ENCODE data around the gene RGL3. TPM values are rescaled to one million over a fixed set of nuclear protein-coding genes. Genes with fewer than 3 reads are reported as not detected.
A peak's percentile ranks its signal among the peaks of the same experiment; 100 is the strongest.
"Not testable (repeated sequence)": the region's sequence is repeated elsewhere in the genome, so short reads cannot be mapped to it uniquely, and the experiment has no call there.

The RGL3 gene
- total RNA-seq, 1 experiment from 2014 or later, result 65.9 TPM

DNA sequence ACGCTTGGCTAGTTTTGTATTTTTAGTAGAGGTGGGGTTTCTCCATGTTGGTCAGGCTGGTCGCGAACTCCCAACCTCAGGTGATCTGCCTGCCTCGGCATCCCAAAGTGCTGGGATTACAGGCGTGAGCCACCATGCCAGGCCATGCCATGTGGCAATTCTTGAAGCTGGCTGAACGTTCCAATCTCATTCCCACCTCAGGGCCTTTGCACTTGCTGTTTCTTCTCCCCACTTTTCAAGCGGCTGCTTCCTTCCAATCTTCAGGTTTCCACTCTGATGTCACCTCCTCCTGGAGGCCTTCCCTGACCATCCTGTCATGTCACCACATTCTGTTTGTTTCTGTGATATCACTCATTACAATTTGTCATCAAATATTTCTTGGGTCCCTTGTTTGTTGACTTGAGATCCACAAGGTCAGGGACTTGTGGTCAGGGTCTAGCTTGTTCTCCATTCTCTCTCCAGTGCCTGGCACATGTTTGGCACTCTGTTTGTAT is 39.2 kb downstream of the RGL3 start:
- Histone ChIP-seq H3K27me3 (ENCODE audit: insufficient read depth, low read length) (no peaks in the 10 kb centered on the region), H3K4me2 (ENCODE audit: insufficient read depth, insufficient read length, low read length) (peak overlapping the region; percentile 71), H3T11ph (ENCODE audit: low read length) (no peak overlapping the region), H2BK12ac (ENCODE audit: insufficient read length, low read depth, low read length) (no peak overlapping the region), H3K9ac (ENCODE audit: extremely low read depth, insufficient read length, low read length) (no peak overlapping the region), H3K23ac (ENCODE audit: insufficient read length, low read depth, low read length) (no peak overlapping the region), H2BK120ac (ENCODE audit: low read depth, low read length, poor library complexity, severe bottlenecking) (no peak overlapping the region), H4K8ac (replicated peaks; ENCODE audit: insufficient read length, low read depth, low read length) (no peak overlapping the region), H4K5ac (ENCODE audit: insufficient read length, low read depth, low read length) (no peak overlapping the region), H4K91ac (ENCODE audit: insufficient read length, low read depth, low read length) (no peak overlapping the region), H3K23me2 (ENCODE audit: insufficient read length, low read depth, low read length, poor library complexity, severe bottlenecking) (peaks cover 18% of the 10 kb centered on the region), H3K4ac (ENCODE audit: low read depth, low read length) (no peak overlapping the region), H4K20me1 (ENCODE audit: control insufficient read depth, insufficient read depth, insufficient read length) (peaks cover 4% of the 10 kb centered on the region), H3K79me2 (ENCODE audit: insufficient read depth, low read length) (no peaks in the 10 kb centered on the region), H3K9me3 (ENCODE audit: control insufficient read depth, low read depth, low read length) (no peaks in the 10 kb centered on the region), H3K18ac (ENCODE audit: insufficient read length, low read depth, low read length) (no peak overlapping the region), H3K56ac (ENCODE audit: insufficient read length, low read depth, low read length) (no peak overlapping the region), H2AK5ac (ENCODE audit: insufficient read length, low read length) (no peak overlapping the region), H3K4me1 (ENCODE audit: insufficient read depth, low read length) (no peaks in the 10 kb centered on the region), H2AFZ (ENCODE audit: low read length) (no peak overlapping the region), H3K79me1 (ENCODE audit: insufficient read depth, low read depth, low read length, poor library complexity, severe bottlenecking) (no peaks in the 10 kb centered on the region), H3K27ac (ENCODE audit: insufficient read length, low read depth, low read length) (no peak overlapping the region), H2BK15ac (ENCODE audit: low read depth, low read length) (no peak overlapping the region), H3K14ac (ENCODE audit: insufficient read depth, low read length) (no peak overlapping the region), H2BK5ac (ENCODE audit: insufficient read length, low read length) (no peak overlapping the region), H2BK20ac (ENCODE audit: low read depth, low read length, poor library complexity, severe bottlenecking) (no peak overlapping the region)
- no peaks in the 10 kb centered on the region for H3K9me3 Mint-ChIP-seq
- H3K27ac Mint-ChIP-seq, result no peak overlapping the region; a peak in 2 of 7 replicates
- no peak for DNase-seq
- no CpG with 5 or more reads among the region's 7 CpGs for WGBS (ENCODE audit: extremely low coverage, insufficient read length, low lambda C conversion rate)
- H3K4me1 Mint-ChIP-seq, result peaks cover 15 to 36% of the 10 kb centered on the region in 2 experiments
- H3K36me3 Mint-ChIP-seq (ENCODE audit: insufficient read depth in 1 of 3, low read depth in 3 of 3), result peaks cover 4 to 19% (median 18%) of the 10 kb centered on the region in 3 experiments; a peak in 6 of 7 replicates
- peak overlapping the region; percentile 92 to 95 for H3K4me3 Mint-ChIP-seq
- H3K27me3 Mint-ChIP-seq (ENCODE audit: low read depth), result peaks cover 2% of the 10 kb centered on the region; the same call in 1 of the 2 replicates
- TF ChIP-seq, protein P1, sequence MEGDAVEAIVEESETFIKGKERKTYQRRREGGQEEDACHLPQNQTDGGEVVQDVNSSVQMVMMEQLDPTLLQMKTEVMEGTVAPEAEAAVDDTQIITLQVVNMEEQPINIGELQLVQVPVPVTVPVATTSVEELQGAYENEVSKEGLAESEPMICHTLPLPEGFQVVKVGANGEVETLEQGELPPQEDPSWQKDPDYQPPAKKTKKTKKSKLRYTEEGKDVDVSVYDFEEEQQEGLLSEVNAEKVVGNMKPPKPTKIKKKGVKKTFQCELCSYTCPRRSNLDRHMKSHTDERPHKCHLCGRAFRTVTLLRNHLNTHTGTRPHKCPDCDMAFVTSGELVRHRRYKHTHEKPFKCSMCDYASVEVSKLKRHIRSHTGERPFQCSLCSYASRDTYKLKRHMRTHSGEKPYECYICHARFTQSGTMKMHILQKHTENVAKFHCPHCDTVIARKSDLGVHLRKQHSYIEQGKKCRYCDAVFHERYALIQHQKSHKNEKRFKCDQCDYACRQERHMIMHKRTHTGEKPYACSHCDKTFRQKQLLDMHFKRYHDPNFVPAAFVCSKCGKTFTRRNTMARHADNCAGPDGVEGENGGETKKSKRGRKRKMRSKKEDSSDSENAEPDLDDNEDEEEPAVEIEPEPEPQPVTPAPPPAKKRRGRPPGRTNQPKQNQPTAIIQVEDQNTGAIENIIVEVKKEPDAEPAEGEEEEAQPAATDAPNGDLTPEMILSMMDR (conservative IDR thresholded peaks at IDR 0.05), result no peak

DNA sequence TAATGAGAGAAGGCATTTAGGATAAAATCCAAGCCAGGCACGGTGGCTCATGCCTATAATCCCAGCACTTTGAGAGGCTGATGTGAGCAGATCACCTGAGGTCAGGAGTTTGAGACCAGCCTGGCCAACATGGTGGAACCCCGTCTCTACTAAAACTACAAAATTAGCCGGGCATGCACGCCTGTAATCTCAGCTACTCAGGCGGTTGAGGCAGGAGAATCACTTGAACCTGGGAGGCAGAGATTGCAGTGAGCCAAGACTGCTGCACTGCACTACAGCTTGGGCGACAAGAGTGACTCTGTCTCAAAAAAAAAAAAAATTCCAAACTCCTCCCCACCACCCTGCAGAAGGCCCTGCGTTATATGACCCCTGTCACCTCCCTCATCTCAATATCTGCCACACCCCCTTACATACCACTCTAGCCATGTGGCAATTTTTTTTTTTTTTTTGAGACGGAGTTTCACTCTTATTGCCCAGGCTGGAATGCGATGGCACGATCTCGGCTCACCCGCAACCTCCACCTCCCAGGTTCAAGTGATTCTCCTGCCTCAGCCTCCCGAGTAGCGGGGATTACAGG is 39.8 kb downstream of the RGL3 start:
- not testable (repeated sequence) for DNase-seq; H3K9me3 ChIP-seq (ENCODE audit: control insufficient read depth, low read depth, low read length); H4K91ac ChIP-seq (ENCODE audit: insufficient read length, low read depth, low read length); H2AFZ ChIP-seq (ENCODE audit: low read length); H3K14ac ChIP-seq (ENCODE audit: insufficient read depth, low read length); H3K56ac ChIP-seq (ENCODE audit: insufficient read length, low read depth, low read length); H3K79me2 ChIP-seq (ENCODE audit: insufficient read depth, low read length); H3K9ac ChIP-seq (ENCODE audit: extremely low read depth, insufficient read length, low read length); H3K27me3 ChIP-seq (ENCODE audit: insufficient read depth, low read length); H3K27ac Mint-ChIP-seq; H2BK5ac ChIP-seq (ENCODE audit: insufficient read length, low read length); H3K9me3 Mint-ChIP-seq; H3K18ac ChIP-seq (ENCODE audit: insufficient read length, low read depth, low read length); H3K4ac ChIP-seq (ENCODE audit: low read depth, low read length); H2BK20ac ChIP-seq (ENCODE audit: low read depth, low read length, poor library complexity, severe bottlenecking); H4K5ac ChIP-seq (ENCODE audit: insufficient read length, low read depth, low read length); H2BK12ac ChIP-seq (ENCODE audit: insufficient read length, low read depth, low read length); H3K27me3 Mint-ChIP-seq (ENCODE audit: low read depth); H2AK5ac ChIP-seq (ENCODE audit: insufficient read length, low read length); H4K20me1 ChIP-seq (ENCODE audit: control insufficient read depth, insufficient read depth, insufficient read length); H3K4me1 ChIP-seq (ENCODE audit: insufficient read depth, low read length); H3T11ph ChIP-seq (ENCODE audit: low read length); H4K8ac ChIP-seq (replicated peaks; ENCODE audit: insufficient read length, low read depth, low read length); H3K27ac ChIP-seq (ENCODE audit: insufficient read length, low read depth, low read length); H2BK15ac ChIP-seq (ENCODE audit: low read depth, low read length); H3K23ac ChIP-seq (ENCODE audit: insufficient read length, low read depth, low read length); H3K79me1 ChIP-seq (ENCODE audit: insufficient read depth, low read depth, low read length, poor library complexity, severe bottlenecking); H3K4me2 ChIP-seq (ENCODE audit: insufficient read depth, insufficient read length, low read length); H2BK120ac ChIP-seq (ENCODE audit: low read depth, low read length, poor library complexity, severe bottlenecking)
- Mint-ChIP-seq H3K4me1 (peaks cover 15 to 31% of the 10 kb centered on the region in 2 experiments), H3K4me3 (peak overlapping the region in 1 of 2 experiments; percentile 26; a peak in 1 of 5 replicates), H3K36me3 (ENCODE audit: insufficient read depth in 1 of 3, low read depth in 3 of 3) (peaks cover 4 to 19% (median 18%) of the 10 kb centered on the region in 3 experiments; a peak in 6 of 7 replicates)
- WGBS (ENCODE audit: extremely low coverage, insufficient read length, low lambda C conversion rate), result no CpG with 5 or more reads among the region's 14 CpGs
- H3K23me2 ChIP-seq (ENCODE audit: insufficient read length, low read depth, low read length, poor library complexity, severe bottlenecking), result peaks cover 18% of the 10 kb centered on the region

All from H9 (cell line).